ENCODE data around the gene SLC25A29.

DNA sequence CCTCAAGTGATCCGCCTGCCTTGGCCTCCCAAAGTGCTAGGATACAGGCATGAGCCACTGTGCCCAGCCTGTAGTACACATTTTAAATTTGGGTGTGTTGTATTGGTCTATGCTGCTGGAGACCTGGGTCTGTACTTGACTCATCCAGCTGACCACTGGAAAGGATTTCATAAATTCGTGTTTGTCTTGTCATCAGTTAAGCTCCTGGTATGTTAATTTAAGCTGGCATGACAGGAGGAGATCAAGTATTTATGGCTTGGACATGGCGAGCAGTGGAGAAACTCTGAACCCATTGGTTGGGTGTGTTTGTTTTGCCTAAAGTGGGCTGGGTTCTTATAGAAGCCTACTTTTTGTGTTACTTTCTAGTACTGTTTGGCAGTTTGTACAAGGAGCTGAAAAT is 43.1 kb downstream of the SLC25A29 start:
- TF ChIP-seq, protein P1, sequence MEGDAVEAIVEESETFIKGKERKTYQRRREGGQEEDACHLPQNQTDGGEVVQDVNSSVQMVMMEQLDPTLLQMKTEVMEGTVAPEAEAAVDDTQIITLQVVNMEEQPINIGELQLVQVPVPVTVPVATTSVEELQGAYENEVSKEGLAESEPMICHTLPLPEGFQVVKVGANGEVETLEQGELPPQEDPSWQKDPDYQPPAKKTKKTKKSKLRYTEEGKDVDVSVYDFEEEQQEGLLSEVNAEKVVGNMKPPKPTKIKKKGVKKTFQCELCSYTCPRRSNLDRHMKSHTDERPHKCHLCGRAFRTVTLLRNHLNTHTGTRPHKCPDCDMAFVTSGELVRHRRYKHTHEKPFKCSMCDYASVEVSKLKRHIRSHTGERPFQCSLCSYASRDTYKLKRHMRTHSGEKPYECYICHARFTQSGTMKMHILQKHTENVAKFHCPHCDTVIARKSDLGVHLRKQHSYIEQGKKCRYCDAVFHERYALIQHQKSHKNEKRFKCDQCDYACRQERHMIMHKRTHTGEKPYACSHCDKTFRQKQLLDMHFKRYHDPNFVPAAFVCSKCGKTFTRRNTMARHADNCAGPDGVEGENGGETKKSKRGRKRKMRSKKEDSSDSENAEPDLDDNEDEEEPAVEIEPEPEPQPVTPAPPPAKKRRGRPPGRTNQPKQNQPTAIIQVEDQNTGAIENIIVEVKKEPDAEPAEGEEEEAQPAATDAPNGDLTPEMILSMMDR (tag by site-specific recombination; IDR thresholded peaks at IDR 0.05): no peak
- TF ChIP-seq ZNF658 (tag by site-specific recombination; IDR thresholded peaks at IDR 0.05) (no peak), PBX3 (CRISPR knock-in tag; IDR thresholded peaks at IDR 0.05) (no peak), MYNN (tag by site-specific recombination; IDR thresholded peaks at IDR 0.05; ENCODE audit: borderline replicate concordance) (no peak), ZNF830 (tag by site-specific recombination; IDR thresholded peaks at IDR 0.05; ENCODE audit: low read depth) (no peak), ZNF138 (tag by site-specific recombination; IDR thresholded peaks at IDR 0.05; ENCODE audit: borderline replicate concordance) (no peak), ZNF76 (tag by site-specific recombination; IDR thresholded peaks at IDR 0.05; ENCODE audit: borderline replicate concordance, low read depth) (no peak), ZNF302 (tag by site-specific recombination; IDR thresholded peaks at IDR 0.05; ENCODE audit: low read depth) (no peak), RBAK (tag by site-specific recombination; IDR thresholded peaks at IDR 0.05) (no peak), ZBTB11 (tag by site-specific recombination; conservative IDR thresholded peaks at IDR 0.05; ENCODE audit: low read depth) (no peak), ZNF776 (tag by site-specific recombination; IDR thresholded peaks at IDR 0.05; ENCODE audit: borderline replicate concordance) (no peak), ZNF792 (tag by site-specific recombination; IDR thresholded peaks at IDR 0.05) (no peak)
- TF ChIP-seq, protein P2, sequence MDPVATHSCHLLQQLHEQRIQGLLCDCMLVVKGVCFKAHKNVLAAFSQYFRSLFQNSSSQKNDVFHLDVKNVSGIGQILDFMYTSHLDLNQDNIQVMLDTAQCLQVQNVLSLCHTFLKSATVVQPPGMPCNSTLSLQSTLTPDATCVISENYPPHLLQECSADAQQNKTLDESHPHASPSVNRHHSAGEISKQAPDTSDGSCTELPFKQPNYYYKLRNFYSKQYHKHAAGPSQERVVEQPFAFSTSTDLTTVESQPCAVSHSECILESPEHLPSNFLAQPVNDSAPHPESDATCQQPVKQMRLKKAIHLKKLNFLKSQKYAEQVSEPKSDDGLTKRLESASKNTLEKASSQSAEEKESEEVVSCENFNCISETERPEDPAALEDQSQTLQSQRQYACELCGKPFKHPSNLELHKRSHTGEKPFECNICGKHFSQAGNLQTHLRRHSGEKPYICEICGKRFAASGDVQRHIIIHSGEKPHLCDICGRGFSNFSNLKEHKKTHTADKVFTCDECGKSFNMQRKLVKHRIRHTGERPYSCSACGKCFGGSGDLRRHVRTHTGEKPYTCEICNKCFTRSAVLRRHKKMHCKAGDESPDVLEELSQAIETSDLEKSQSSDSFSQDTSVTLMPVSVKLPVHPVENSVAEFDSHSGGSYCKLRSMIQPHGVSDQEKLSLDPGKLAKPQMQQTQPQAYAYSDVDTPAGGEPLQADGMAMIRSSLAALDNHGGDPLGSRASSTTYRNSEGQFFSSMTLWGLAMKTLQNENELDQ (tag by site-specific recombination; IDR thresholded peaks at IDR 0.05; ENCODE audit: low read depth): no peak
